ENCODE measurements around the gene ST3GAL2.

DNA sequence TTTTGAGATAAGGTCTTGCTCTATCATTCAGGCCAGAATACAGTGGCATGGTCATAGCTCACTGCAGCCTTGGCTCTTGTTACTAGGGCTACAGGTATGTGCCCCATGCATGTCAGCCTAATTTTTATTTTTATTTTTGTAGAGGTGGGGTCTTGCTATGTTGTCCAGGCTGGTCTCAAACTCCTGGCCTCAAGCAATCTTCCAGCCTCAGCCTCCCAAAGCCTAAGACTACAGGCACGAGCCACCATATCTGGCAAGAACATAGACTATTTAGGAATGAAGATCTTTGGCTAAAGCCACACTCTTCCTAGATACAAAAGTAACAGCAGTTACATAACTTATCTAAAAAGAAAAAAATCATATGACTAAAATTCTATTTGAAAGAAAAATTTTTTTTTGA, 107.8 kb downstream of the ST3GAL2 start:
- TF ChIP-seq POLR2A (IDR thresholded peaks at IDR 0.05; ENCODE audit: low read depth, low read length) (no peak), POLR2AphosphoS5 (IDR thresholded peaks at IDR 0.05; ENCODE audit: low read depth, low read length) (no peak), TAF1 (IDR thresholded peaks at IDR 0.05; ENCODE audit: low read depth, low read length) (no peak), SPI1 (IDR thresholded peaks at IDR 0.05; ENCODE audit: low read depth, low read length) (no peak), POU2F2 (IDR thresholded peaks at IDR 0.05; ENCODE audit: low read depth, low read length) (no peak)
